HG02981 (cell line): ENCODE results near the gene SH3BP1.

ENCODE experiments used
- ATAC-seq: cut with Tn5 transposase; IDR thresholded peaks from one replicate; pipeline ENCODE4 v1.9.1; 2021; ENCODE audit warnings: mild to moderate bottlenecking, moderate library complexity; ENCODE audit not compliant: unreplicated experiment

Gene SH3BP1

GRCh38 chr22:37701141-37701786 is 61.8 kb downstream of the SH3BP1 start:
- no peak for ATAC-seq

DNA sequence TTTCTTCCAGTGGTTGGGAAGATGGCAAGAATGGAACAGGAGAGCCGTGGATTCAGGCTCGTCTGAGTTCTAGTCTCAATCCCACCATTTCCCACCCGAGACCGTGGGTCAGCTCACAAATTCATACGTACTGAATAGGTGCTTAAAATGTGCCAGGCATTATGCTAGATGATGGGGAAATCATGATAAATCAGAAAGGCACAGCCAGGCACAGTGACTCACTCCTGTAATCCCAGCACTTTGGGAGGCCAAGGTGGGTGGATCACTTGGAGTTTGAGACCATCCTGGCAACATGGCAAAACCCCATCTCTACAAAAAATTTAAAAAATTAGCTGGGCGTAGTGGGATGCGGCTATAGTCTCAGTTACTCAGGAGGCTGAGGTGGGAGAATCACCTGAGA is 64.4 kb downstream of the SH3BP1 start:
- ATAC-seq, result no peak

- no peak for ATAC-seq
Observed at GRCh38 chr22:37704645-37705044, 65.2 kb downstream of the SH3BP1 start.

DNA sequence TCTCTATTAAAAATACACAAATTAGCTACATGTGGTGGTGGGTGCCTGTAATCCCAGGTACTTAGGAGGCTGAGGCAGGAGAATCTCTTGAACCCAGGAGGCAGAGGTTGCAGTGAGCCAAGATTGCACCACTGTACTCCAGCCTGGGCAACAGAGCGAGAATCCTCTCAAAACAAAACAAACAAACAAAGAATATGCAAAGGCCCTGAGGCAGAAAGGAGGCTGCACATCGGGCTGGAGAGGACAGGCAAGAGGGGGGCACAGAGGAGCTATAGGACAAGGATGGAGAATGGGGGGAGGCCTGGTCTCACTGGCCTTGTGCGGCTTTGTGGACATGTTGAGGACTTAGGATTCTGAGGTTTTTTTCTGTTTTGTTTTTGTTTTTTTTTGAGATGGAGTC is 65.7 kb downstream of the SH3BP1 start:
- no peak for ATAC-seq
